Measurements from ENCODE around the gene NXPH1.
"Not testable (repeated sequence)": the region's sequence is repeated elsewhere in the genome, so short reads cannot be mapped to it uniquely, and the experiment has no call there.

Gene NXPH1

DNA sequence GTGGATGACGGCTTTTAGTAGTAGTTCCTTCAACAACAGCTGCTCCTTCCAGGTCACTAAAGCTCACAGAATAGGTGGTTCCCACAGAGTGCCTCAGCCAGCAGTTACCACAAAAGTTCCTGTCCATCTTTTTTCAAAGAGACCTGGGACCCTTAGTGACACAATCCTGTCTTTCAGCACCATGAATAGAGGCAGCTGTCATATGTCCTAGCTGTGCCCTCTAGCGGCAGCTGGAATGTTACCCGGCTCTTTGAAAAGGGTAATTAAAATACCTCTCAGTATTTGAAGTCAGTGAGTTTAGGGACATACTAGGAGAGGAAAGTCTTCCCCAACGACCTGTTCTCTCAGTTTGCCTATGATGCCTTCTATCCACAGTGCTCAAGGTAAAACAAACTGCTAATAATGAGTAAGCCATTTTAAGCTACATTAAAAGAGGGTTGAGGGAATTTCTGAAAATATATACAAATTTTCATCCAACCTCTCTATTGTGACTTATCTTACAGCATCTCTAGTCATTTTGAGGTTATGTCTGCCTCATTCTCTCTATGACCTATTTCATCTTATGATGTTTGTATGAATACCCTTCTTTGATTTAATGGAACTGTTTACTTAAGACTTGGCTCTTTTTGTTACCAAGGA, 290.8 kb downstream of the NXPH1 start:
- no peak overlapping the region for H3K4me3 Mint-ChIP-seq
- no peak for DNase-seq
- no peaks in the 10 kb centered on the region for H3K27me3 Mint-ChIP-seq
- H3K4me1 Mint-ChIP-seq (ENCODE audit: low read depth), result no peaks in the 10 kb centered on the region
- H3K36me3 Mint-ChIP-seq (ENCODE audit: low read depth), result no peaks in the 10 kb centered on the region
- H3K27ac Mint-ChIP-seq, result no peak overlapping the region
- H3K9me3 Mint-ChIP-seq, result peaks cover 2% of the 10 kb centered on the region

DNA sequence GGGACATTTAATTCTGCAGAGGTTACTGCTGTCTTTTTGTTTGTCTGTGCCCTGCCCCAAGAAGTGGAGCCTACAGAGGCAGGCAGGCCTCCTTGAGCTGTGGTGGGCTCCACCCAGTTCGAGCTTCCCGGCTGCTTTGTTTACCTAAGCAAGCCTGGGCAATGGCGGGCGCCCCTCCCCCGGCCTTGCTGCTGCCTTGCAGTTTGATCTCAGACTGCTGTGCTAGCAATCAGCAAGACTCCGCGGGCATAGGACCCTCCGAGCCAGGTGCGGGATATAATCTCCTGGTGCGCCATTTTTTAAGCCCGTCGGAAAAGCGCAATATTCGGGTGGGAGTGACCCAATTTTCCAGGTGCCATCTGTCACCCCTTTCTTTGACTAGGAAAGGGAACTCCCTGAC, 298.3 kb downstream of the NXPH1 start:
- H3K4me1 Mint-ChIP-seq (ENCODE audit: low read depth); H3K36me3 Mint-ChIP-seq (ENCODE audit: low read depth); H3K27me3 Mint-ChIP-seq; H3K27ac Mint-ChIP-seq; H3K9me3 Mint-ChIP-seq; H3K4me3 Mint-ChIP-seq; DNase-seq: not testable (repeated sequence)

DNA sequence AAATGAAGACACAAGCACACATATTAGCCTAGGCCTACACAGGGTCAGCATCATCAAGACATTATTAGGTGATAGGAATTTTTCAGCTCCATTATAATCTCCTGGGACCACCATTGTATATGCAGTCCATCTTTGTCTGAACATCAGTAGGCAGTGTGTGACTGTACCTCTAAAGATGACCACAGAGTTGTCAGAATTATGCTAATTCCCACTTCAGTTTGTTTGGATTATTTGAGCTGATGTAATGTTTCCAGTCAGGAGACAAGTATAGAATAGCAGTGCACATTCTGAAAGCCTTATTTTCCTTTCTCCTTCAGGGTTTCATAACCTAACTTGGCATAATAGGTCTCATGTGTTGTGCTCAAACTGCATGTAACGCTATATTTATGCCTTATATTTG, 306.4 kb downstream of the NXPH1 start:
- no peak overlapping the region for H3K27ac Mint-ChIP-seq
- H3K27me3 Mint-ChIP-seq, result no peaks in the 10 kb centered on the region
- no peaks in the 10 kb centered on the region for H3K36me3 Mint-ChIP-seq (ENCODE audit: low read depth)
- no peaks in the 10 kb centered on the region for H3K4me1 Mint-ChIP-seq (ENCODE audit: low read depth)
- H3K9me3 Mint-ChIP-seq, result no peaks in the 10 kb centered on the region
- no peak for DNase-seq
- no peak overlapping the region for H3K4me3 Mint-ChIP-seq

DNA sequence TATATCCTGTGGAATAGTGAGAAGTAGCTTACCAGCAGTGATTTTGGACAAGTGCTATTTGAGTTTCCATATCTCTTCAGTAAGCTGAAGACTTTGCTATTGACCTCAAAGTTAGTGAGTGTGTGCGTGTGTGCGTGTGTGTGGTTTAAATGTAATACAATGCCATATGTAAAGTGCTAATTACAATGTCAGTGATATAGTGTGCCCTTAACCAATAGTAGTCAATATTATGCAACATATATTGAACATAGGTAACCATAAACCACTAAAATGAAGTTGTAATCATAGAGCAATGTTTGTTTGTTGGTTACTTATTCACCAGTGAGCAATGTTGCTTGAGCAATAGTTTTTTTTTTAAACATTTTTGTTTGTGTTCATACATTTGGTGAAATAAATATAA, 309.4 kb downstream of the NXPH1 start:
- no peaks in the 10 kb centered on the region for H3K4me1 Mint-ChIP-seq (ENCODE audit: low read depth)
- no peaks in the 10 kb centered on the region for H3K9me3 Mint-ChIP-seq
- no peak overlapping the region for H3K4me3 Mint-ChIP-seq
- DNase-seq, result no peak
- no peak overlapping the region for H3K27ac Mint-ChIP-seq
- H3K27me3 Mint-ChIP-seq, result no peaks in the 10 kb centered on the region
- H3K36me3 Mint-ChIP-seq (ENCODE audit: low read depth), result no peaks in the 10 kb centered on the region

DNA sequence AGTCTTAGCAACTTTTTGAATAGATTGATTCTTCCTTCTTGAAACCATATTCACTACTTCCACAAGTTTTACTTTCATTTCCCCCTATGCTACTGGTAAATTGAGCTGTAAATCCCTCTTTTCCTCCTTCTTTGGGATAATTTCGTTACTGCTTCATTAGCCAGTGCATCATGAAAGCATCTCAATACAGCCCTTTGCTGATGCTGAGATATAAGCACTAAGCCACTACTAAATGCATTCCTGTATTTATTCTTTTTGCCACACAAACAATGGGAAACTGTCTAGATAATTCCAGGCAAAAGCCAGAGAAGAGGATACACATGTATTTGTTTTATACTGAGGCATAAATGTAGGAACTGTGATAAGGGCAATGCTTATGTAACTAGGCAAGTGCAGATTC, 313.9 kb downstream of the NXPH1 start:
- H3K9me3 Mint-ChIP-seq, result no peaks in the 10 kb centered on the region
- H3K27ac Mint-ChIP-seq, result no peak overlapping the region
- H3K36me3 Mint-ChIP-seq (ENCODE audit: low read depth), result no peaks in the 10 kb centered on the region
- H3K4me1 Mint-ChIP-seq (ENCODE audit: low read depth), result no peaks in the 10 kb centered on the region
- H3K27me3 Mint-ChIP-seq, result no peaks in the 10 kb centered on the region
- no peak for DNase-seq
- H3K4me3 Mint-ChIP-seq, result no peak overlapping the region

DNA sequence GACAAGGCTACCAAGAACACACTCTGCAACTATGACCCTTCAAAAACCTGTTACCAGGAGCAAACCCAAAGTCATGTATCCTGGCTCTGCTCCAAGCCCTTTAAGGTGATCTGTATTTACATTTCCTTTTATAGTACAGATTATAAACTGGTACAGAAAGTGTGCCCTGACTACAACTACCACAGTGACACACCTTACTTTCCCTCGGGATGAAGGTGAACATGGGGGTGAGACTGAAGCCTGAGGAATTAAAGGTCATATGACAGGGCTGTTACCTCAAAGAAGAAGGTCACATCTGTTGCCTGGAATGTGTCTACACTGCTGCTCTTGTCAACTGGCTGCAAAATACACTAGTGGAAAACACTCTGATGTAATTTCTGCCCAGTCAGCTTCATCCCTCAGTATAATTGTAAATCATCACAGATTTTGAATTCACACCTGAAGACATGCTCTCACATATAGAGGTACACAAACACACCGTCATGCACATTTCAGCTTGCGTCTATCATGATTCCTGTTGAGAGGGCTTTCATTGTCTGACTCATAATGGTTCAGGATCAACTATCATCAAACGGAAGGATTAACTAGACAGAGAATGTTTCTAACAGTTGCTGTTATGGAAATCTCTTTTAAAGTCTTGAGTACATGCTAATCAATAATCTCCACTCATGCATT, 318.3 kb downstream of the NXPH1 start:
- Mint-ChIP-seq H3K4me1 (ENCODE audit: low read depth) (no peaks in the 10 kb centered on the region), H3K36me3 (ENCODE audit: low read depth) (no peaks in the 10 kb centered on the region), H3K27me3 (no peaks in the 10 kb centered on the region), H3K9me3 (no peaks in the 10 kb centered on the region), H3K4me3 (no peak overlapping the region), H3K27ac (no peak overlapping the region)
- no peak for DNase-seq

DNA sequence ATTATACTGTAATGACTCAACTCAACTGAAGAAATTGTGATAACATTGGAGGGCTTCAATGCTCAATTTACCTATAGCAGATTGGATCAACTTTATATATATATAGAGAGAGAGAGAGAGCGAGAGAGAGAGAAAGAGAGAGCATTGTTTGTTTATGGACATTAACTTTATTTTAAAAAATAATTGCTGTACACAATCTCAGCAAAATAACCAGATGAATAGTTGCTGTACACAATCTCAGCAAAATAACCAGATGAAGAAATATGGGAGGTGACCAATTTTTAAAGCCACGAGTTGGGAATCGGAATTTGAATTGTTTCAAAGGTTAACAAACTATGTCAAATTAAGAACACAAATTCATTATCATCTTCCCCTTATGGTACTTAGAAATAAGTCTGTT, 319.9 kb downstream of the NXPH1 start:
- no peaks in the 10 kb centered on the region for H3K27me3 Mint-ChIP-seq
- H3K9me3 Mint-ChIP-seq, result peaks cover 2% of the 10 kb centered on the region
- H3K36me3 Mint-ChIP-seq (ENCODE audit: low read depth), result no peaks in the 10 kb centered on the region
- H3K4me1 Mint-ChIP-seq (ENCODE audit: low read depth), result no peaks in the 10 kb centered on the region
- H3K27ac Mint-ChIP-seq, result no peak overlapping the region
- H3K4me3 Mint-ChIP-seq, result no peak overlapping the region
- no peak for DNase-seq

DNA sequence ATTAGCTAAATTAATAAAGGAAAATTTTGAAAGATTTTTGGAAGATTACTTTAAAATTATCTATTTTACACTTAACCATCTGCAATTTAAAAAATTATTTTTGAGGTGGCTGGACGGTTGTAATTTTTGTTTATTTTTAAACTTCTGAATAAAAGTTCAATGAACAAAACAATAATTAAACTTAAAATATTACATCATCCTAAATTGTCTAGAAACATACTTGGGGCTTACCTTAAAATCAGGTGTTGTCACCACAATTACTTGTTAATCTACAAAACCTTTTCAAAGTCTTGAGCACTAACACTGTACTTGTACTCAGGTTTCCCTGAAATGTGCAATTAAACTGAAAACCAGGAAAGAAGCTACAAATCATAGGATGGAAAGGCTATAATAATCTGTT, 328.3 kb downstream of the NXPH1 start:
- Mint-ChIP-seq H3K9me3 (peaks cover 2% of the 10 kb centered on the region), H3K4me1 (ENCODE audit: low read depth) (no peaks in the 10 kb centered on the region), H3K27me3 (no peaks in the 10 kb centered on the region), H3K27ac (no peak overlapping the region), H3K36me3 (ENCODE audit: low read depth) (no peaks in the 10 kb centered on the region), H3K4me3 (no peak overlapping the region)
- DNase-seq, result no peak

DNA sequence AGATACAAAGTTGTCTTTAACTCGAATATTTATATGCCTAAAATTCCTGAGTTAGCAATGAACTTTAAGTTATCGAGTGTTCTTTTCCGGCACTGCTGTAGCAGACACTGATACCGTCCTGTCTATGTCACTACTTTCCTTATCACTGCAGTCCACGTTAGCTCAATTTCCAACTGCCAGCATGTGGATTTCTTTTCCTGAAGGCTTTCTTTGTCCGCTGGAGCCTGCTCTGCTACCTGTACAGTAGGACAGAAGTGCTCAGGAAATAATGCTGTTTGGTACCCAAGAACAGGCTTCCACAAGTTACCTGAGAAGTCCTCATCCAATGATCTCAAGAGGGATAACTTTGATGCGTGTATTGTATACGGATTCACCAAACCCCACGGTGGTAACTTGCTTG, 329.4 kb downstream of the NXPH1 start:
- DNase-seq, result no peak
- no peaks in the 10 kb centered on the region for H3K4me1 Mint-ChIP-seq (ENCODE audit: low read depth)

DNA sequence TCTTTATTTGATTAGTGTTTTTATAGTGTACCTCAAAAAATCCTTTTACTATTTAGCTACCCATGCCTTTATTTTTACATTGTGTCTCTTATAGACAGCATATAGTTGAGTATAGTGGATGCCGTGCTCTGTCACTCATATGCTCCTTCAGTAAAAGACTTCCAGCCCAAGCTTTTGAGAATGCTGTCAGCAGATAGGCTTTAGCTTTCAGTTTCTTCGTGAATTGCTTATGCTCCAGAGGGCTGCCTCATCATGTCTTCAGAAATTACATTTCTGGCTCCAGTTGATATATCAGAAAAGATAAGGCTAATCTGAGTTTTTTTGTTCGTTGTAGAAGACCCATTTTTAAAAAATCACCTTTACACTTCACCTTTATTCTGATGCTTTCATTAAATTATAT, 332.0 kb downstream of the NXPH1 start:
- Mint-ChIP-seq H3K9me3 (peaks cover 3% of the 10 kb centered on the region), H3K27me3 (no peaks in the 10 kb centered on the region), H3K4me3 (no peak overlapping the region), H3K4me1 (ENCODE audit: low read depth) (no peaks in the 10 kb centered on the region), H3K36me3 (ENCODE audit: low read depth) (no peaks in the 10 kb centered on the region), H3K27ac (no peak overlapping the region)
- DNase-seq, result no peak

More for the DNA sequence above, 329.4 kb downstream of the NXPH1 start:
- Mint-ChIP-seq H3K27ac (no peak overlapping the region), H3K36me3 (ENCODE audit: low read depth) (no peaks in the 10 kb centered on the region), H3K4me3 (no peak overlapping the region), H3K27me3 (no peaks in the 10 kb centered on the region), H3K9me3 (peaks cover 3% of the 10 kb centered on the region)

DNA sequence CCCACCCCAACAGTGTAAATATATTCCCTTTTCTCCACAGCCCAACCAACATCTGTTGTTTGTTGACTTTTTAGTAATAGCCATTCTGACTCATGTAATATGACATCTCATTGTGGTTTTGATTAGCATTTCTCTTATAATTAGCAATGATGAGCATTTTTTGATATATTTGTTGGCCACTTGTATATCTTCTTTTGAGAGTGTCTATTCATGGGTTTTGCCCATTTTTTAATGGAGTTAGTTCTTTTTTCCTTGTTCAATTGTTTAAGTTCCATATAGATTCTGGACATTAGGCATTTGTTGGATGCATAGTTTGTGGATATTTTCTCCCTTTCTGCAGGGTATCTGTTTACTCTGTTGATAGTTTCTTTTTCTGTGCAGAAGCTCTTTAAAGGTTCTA, 340.1 kb downstream of the NXPH1 start:
- Mint-ChIP-seq H3K4me1 (ENCODE audit: low read depth) (no peaks in the 10 kb centered on the region), H3K27me3 (no peaks in the 10 kb centered on the region), H3K9me3 (no peaks in the 10 kb centered on the region), H3K36me3 (ENCODE audit: low read depth) (no peaks in the 10 kb centered on the region), H3K27ac (no peak overlapping the region), H3K4me3 (no peak overlapping the region)
- DNase-seq, result no peak

DNA sequence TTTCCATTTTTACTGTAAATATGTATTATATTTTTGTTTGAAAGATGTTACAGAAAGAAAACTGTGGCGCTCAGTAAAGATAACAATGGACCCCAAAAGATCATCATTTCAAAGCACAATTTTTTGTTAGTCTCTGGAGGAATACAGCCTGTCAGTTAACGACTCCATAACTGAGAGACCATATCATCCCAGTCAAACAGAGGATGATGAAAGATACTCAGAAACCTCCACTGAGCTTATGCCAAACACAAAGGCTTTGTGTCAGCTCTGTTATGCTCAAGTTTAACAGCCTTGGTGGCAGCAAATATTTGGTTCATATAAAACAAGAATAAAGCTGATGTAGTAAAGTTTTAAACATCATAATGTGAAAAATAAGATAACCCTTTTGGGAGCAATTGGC, 345.1 kb downstream of the NXPH1 start:
- no peak for DNase-seq
- no peaks in the 10 kb centered on the region for H3K27me3 Mint-ChIP-seq
- H3K36me3 Mint-ChIP-seq (ENCODE audit: low read depth), result no peaks in the 10 kb centered on the region
- H3K9me3 Mint-ChIP-seq, result peaks cover 3% of the 10 kb centered on the region
- H3K27ac Mint-ChIP-seq, result no peak overlapping the region
- no peaks in the 10 kb centered on the region for H3K4me1 Mint-ChIP-seq (ENCODE audit: low read depth)
- H3K4me3 Mint-ChIP-seq, result no peak overlapping the region

DNA sequence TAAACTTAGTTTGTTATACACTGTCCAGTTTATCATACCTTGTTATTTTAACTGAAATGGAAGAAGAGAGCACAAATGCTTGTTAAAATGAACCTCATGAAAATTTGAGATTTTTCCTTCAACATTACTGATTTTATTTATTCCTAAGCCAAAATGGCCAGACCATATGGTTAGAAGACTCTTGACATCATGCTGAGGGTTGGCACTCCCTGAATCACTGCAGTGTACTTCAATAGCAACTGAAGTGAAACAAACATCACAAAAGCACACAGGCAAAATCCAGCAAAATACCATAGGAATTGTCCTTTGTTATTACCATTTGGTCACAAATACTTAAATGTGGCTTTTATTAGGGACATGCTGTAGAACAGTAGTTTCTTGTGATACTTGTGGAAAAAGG, 347.8 kb downstream of the NXPH1 start:
- no peak for DNase-seq
- Mint-ChIP-seq H3K36me3 (ENCODE audit: low read depth) (no peaks in the 10 kb centered on the region), H3K9me3 (peaks cover 10% of the 10 kb centered on the region), H3K4me3 (no peak overlapping the region), H3K27ac (no peak overlapping the region), H3K4me1 (ENCODE audit: low read depth) (no peaks in the 10 kb centered on the region), H3K27me3 (no peaks in the 10 kb centered on the region)

DNA sequence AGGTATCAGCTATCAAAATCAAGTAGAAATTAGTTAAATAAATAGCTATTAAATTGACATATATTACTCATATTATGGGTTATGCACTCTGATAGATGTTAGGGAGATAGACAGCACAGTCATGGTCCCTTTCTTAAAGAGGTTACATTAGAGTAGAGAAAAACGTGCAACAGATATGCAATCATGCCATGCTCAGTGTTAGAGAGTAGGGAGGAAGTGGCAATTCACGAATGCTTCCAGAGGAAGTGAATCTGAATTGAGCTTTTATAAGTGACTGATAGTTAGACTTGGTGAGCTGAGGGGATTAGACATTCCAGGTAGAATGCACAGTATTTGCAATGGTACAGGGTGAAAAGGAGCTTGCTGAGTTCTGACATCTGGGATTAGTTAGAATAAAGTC, 349.8 kb downstream of the NXPH1 start:
- no peaks in the 10 kb centered on the region for H3K36me3 Mint-ChIP-seq (ENCODE audit: low read depth)
- H3K4me3 Mint-ChIP-seq, result no peak overlapping the region
- no peak for DNase-seq
- no peaks in the 10 kb centered on the region for H3K4me1 Mint-ChIP-seq (ENCODE audit: low read depth)
- H3K27me3 Mint-ChIP-seq, result no peaks in the 10 kb centered on the region
- no peak overlapping the region for H3K27ac Mint-ChIP-seq
- peaks cover 10% of the 10 kb centered on the region for H3K9me3 Mint-ChIP-seq

DNA sequence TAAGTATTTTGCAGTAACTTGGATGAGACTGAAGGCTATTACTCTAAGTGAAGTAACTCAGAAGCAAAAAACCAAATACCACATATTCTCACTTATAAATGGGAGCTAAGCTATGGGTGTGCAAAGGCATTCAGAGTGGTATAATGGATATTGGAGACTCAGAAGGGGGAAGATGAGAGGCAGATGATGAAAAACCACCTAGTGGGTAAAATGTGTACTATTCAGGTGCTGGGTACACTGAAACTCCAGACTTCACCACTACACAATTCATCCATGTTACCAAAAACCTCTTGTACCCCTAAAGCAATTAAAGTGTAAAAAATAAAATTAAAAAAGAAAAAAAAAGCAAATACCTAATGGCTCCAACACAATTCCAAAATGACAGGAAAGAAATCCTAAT, 351.7 kb downstream of the NXPH1 start:
- H3K27me3 Mint-ChIP-seq, result no peaks in the 10 kb centered on the region
- H3K4me1 Mint-ChIP-seq (ENCODE audit: low read depth), result no peaks in the 10 kb centered on the region
- no peak overlapping the region for H3K4me3 Mint-ChIP-seq
- H3K36me3 Mint-ChIP-seq (ENCODE audit: low read depth), result no peaks in the 10 kb centered on the region
- H3K27ac Mint-ChIP-seq, result no peak overlapping the region
- DNase-seq, result no peak
- peaks cover 10% of the 10 kb centered on the region for H3K9me3 Mint-ChIP-seq

DNA sequence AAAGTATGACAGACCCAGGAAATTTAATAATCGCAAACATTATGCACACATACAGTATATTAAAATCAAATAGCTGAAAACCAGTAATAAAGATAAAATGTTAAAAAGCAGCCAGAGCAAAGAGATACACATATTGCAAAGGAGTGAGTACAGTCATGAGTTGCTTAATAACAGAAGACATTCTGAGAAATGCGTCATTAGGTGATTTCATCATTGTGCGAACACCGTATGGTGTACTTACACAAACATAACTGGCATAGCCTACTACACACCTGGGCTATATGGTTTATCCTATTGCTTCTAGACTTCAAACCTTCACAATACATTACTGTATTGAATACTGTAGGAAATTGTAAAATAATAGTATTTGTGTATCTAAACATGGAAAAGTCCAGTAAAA, 367.6 kb downstream of the NXPH1 start:
- Mint-ChIP-seq H3K9me3 (peaks cover 16% of the 10 kb centered on the region), H3K4me3 (no peak overlapping the region), H3K36me3 (ENCODE audit: low read depth) (no peaks in the 10 kb centered on the region), H3K27ac (no peak overlapping the region), H3K27me3 (no peaks in the 10 kb centered on the region), H3K4me1 (ENCODE audit: low read depth) (no peaks in the 10 kb centered on the region)
- DNase-seq, result no peak
